ENCODE measurements around the gene SYCN. TPM values are rescaled to one million over a fixed set of nuclear protein-coding genes. Genes with fewer than 3 reads are reported as not detected.

The SYCN gene
- total RNA-seq, 1 donor from 2014 or later: not detected

DNA sequence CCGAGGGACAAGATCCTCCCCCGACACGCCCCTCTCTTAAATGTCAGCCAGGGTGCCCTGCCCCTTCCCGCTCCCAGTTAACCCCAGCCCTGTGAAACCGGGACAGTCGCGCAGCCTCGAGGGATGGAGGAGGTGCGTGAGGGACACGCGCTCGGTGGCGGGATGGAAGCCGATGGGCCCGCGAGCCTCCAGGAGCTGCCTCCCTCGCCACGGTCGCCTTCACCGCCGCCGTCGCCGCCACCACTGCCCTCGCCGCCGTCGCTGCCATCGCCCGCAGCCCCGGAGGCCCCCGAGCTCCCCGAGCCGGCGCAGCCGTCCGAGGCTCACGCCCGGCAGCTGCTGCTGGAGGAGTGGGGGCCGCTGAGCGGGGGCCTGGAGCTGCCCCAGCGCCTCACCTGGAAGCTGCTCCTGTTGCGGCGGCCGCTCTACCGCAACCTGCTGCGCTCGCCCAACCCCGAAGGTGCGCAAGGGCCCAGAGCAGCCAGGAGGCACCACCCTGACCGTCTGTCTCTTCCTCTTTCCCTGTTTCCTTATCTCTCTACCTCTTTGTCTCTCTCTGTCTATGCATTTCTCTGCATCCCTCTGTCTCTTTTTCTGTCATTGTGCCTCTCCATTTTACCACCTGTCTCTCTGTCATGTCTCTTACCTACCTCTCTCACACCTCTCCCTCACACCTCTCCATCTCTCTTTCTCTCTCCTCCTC, 7.1 kb downstream of the SYCN start, which contains the start of gene NCCRP1:
Gene NCCRP1 (plus strand): TSS at position 105 of the 703 bp plus-strand sequence. CDS start 19 bp downstream, at position 124.
- Mint-ChIP-seq H3K4me3 (no peak within 1 kb of the TSS), H3K36me3 (ENCODE audit: low read depth) (no peaks in the 10 kb centered on the region), H3K9me3 (no peaks in the 10 kb centered on the region), H3K27me3 (peaks cover 59% of the 10 kb centered on the region), H3K4me1 (peaks cover 9% of the 10 kb centered on the region), H3K27ac (no peak within 1 kb of the TSS)
- CTCF ChIA-PET: no interaction called here
- intact Hi-C loops (cut with micrococcal nuclease): no loop called here
- TF ChIP-seq, protein P1, sequence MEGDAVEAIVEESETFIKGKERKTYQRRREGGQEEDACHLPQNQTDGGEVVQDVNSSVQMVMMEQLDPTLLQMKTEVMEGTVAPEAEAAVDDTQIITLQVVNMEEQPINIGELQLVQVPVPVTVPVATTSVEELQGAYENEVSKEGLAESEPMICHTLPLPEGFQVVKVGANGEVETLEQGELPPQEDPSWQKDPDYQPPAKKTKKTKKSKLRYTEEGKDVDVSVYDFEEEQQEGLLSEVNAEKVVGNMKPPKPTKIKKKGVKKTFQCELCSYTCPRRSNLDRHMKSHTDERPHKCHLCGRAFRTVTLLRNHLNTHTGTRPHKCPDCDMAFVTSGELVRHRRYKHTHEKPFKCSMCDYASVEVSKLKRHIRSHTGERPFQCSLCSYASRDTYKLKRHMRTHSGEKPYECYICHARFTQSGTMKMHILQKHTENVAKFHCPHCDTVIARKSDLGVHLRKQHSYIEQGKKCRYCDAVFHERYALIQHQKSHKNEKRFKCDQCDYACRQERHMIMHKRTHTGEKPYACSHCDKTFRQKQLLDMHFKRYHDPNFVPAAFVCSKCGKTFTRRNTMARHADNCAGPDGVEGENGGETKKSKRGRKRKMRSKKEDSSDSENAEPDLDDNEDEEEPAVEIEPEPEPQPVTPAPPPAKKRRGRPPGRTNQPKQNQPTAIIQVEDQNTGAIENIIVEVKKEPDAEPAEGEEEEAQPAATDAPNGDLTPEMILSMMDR (IDR thresholded peaks at IDR 0.05): no peak
- ATAC-seq (ENCODE audit: low read depth) (no peak), DNase-seq (no peak)
- POLR2A ChIA-PET: no interaction called here

DNA sequence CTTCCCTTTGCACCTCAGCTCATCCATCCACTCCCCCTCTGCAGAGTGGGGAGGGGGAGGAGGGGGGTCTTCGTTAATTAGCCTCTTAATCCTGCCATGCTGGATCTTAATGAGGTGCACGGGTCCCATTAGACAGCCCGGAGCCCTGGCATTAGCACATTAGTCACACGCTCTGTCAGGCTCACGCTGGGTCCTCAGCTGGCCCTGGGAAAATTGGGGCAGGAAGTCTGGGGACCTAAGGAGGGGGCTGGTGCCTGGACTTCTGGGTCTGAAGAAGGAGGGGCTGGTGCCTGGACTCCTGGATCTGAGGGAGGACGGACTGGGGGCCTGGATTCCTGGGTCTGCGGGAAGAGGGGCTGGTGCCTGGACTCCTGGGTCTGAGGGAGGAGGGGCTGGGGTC, 7.7 kb downstream of the SYCN start:
- intact Hi-C loops (cut with micrococcal nuclease): no loop called here
- TF ChIP-seq, protein P1 (IDR thresholded peaks at IDR 0.05): no peak
- POLR2A ChIA-PET: no interaction called here

DNA sequence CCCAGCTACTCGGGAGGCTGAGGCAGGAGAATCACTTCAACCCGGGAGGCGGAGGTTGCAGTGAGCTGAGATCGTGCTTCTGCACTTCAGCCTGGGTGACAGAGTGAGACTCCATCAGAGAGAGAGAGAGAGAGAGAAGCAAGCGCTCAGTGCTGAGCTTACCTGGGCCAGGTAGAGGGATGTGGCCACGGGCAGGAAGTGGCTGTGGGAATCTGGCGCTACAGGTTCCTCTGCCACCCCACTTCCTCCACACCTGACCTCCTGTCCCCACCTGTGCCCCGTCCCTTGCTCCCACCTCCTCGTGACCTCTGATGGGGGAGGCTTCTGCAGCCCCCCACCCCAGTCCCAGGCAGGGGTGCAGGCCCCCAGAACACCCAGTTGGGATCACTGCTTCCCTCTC, 8.3 kb downstream of the SYCN start:
- CTCF ChIA-PET: no interaction called here
- POLR2A ChIA-PET: no interaction called here
- ATAC-seq (ENCODE audit: low read depth): no peak

More for the DNA sequence above, 7.7 kb downstream of the SYCN start:
- no peak overlapping the region for H3K27ac Mint-ChIP-seq
- no peak for ATAC-seq (ENCODE audit: low read depth)
- H3K4me3 Mint-ChIP-seq: no peak overlapping the region
- no peak for DNase-seq
- H3K4me1 Mint-ChIP-seq: peaks cover 9% of the 10 kb centered on the region
- no peaks in the 10 kb centered on the region for H3K9me3 Mint-ChIP-seq
- H3K36me3 Mint-ChIP-seq (ENCODE audit: low read depth): no peaks in the 10 kb centered on the region
- peaks cover 54% of the 10 kb centered on the region for H3K27me3 Mint-ChIP-seq
- CTCF ChIA-PET: no interaction called here

DNA sequence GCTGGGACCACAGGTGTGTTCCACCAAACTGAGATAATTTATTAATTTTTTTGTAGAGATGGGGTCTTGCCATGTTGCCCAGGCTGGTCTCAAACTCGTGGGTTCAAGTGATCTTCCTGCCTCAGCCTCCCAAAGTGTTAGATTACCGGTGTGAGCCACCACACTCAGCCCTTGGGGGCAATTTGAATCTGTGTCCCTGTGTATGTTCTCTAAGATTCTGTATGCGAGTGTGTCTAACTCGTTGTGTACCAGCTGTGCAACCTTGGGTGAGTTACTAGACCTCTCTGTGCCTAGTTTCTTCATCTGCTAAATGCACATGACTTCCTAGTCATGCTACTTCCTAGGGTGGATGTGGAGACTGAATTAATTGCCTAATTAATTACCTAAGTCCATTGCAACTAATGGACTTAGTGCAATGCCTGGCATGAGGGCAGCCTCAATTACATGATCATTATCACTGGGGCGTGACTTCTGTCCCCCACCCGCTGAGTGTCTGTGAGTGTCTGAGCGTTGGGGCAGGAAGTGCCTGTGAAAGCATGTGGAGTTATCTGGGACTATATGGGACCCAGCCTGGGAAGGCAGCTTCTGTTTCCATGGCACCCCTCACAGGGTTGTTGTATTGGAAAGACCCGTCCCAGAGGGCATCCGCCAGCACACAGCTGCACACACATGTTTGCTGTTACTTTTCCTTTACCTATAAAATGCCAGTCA, 9.1 kb downstream of the SYCN start:
- Mint-ChIP-seq H3K27me3 (peaks cover 40% of the 10 kb centered on the region), H3K27ac (no peak overlapping the region), H3K4me1 (peaks cover 9% of the 10 kb centered on the region), H3K4me3 (no peak overlapping the region), H3K9me3 (no peaks in the 10 kb centered on the region), H3K36me3 (ENCODE audit: low read depth) (no peaks in the 10 kb centered on the region)
- no peak for DNase-seq
- no peak for ATAC-seq (ENCODE audit: low read depth)
- POLR2A ChIA-PET: no interaction called here
- TF ChIP-seq, protein P1 (IDR thresholded peaks at IDR 0.05): no peak
- CTCF ChIA-PET: no interaction called here
- intact Hi-C loops (cut with micrococcal nuclease): no loop called here

More for the DNA sequence above, 8.3 kb downstream of the SYCN start:
- no peaks in the 10 kb centered on the region for H3K36me3 Mint-ChIP-seq (ENCODE audit: low read depth)
- H3K27ac Mint-ChIP-seq: no peak overlapping the region
- peaks cover 9% of the 10 kb centered on the region for H3K4me1 Mint-ChIP-seq
- H3K27me3 Mint-ChIP-seq: peaks cover 48% of the 10 kb centered on the region
- TF ChIP-seq, protein P1 (IDR thresholded peaks at IDR 0.05): no peak
- DNase-seq: no peak
- H3K4me3 Mint-ChIP-seq: no peak overlapping the region
- H3K9me3 Mint-ChIP-seq: no peaks in the 10 kb centered on the region
- intact Hi-C loops (cut with micrococcal nuclease): no loop called here

DNA sequence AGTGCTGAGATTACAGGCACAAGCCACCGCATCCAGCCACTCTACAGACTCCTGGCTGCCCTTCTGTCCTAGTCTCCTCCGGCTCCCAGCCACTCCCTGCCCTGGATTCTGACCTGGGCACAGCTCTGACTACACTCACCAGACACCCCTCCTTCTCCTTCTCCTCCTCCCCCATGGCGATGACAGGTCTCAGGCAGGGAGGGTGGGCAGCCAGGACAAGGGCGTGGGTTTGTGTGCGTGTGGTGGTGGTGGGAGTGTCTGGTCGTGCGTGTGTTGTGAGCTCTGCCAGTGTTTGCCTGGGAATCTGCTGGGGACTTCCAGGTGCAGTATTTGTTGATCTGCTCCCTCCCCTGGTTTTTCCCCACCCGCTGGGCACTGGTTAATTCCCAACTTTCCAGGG, 10.3 kb downstream of the SYCN start:
- ATAC-seq (ENCODE audit: low read depth): no peak
- CTCF ChIA-PET: no interaction called here
- H3K4me3 Mint-ChIP-seq: no peak overlapping the region
- peaks cover 9% of the 10 kb centered on the region for H3K4me1 Mint-ChIP-seq
- intact Hi-C loops (cut with micrococcal nuclease): no loop called here
- TF ChIP-seq, protein P1 (IDR thresholded peaks at IDR 0.05): no peak
- POLR2A ChIA-PET: no interaction called here
- no peak for DNase-seq
- H3K27me3 Mint-ChIP-seq: peaks cover 38% of the 10 kb centered on the region
- no peak overlapping the region for H3K27ac Mint-ChIP-seq
- no peaks in the 10 kb centered on the region for H3K36me3 Mint-ChIP-seq (ENCODE audit: low read depth)
- H3K9me3 Mint-ChIP-seq: no peaks in the 10 kb centered on the region

Measured in activated B cell treated with CpG ODN at 0.5 μM for 24 hours (primary cell).